ENCODE results near the gene CCNQ. TPM values are rescaled to one million over a fixed set of nuclear protein-coding genes. Genes with fewer than 3 reads are reported as not detected.

The CCNQ gene
- total and polyA plus RNA-seq, 4 donors, result 8.9 to 14.7 (median 9.8) TPM

- no peak for DNase-seq (ENCODE audit: low spot score)
- TF ChIP-seq YY1 (IDR thresholded peaks at IDR 0.05), result no peak
- TF ChIP-seq MAX (IDR thresholded peaks at IDR 0.05), result no peak
- TF ChIP-seq ATF3 (IDR thresholded peaks at IDR 0.05), result no peak
- TF ChIP-seq FOXA1 (IDR thresholded peaks at IDR 0.05), result no peak
- no peak for TF ChIP-seq HNF4G (IDR thresholded peaks at IDR 0.05)
- TF ChIP-seq EGR1 (IDR thresholded peaks at IDR 0.05; ENCODE audit: low read depth in 2 of 2), result no peak
- no peak for TF ChIP-seq RAD21 (IDR thresholded peaks at IDR 0.05)
- no peak for TF ChIP-seq SP1 (IDR thresholded peaks at IDR 0.05)
- TF ChIP-seq GABPA (IDR thresholded peaks at IDR 0.05 in 1 of 2, conservative IDR thresholded peaks at IDR 0.05 in 1 of 2), result no peak
- TF ChIP-seq REST (IDR thresholded peaks at IDR 0.05), result no peak
- no peak for TF ChIP-seq FOXA2 (IDR thresholded peaks at IDR 0.05)
- no peak for TF ChIP-seq RXRA (IDR thresholded peaks at IDR 0.05)
- TF ChIP-seq JUND (IDR thresholded peaks at IDR 0.05), result no peak
- TF ChIP-seq NR2F2 (IDR thresholded peaks at IDR 0.05), result no peak
- TF ChIP-seq, protein P1, sequence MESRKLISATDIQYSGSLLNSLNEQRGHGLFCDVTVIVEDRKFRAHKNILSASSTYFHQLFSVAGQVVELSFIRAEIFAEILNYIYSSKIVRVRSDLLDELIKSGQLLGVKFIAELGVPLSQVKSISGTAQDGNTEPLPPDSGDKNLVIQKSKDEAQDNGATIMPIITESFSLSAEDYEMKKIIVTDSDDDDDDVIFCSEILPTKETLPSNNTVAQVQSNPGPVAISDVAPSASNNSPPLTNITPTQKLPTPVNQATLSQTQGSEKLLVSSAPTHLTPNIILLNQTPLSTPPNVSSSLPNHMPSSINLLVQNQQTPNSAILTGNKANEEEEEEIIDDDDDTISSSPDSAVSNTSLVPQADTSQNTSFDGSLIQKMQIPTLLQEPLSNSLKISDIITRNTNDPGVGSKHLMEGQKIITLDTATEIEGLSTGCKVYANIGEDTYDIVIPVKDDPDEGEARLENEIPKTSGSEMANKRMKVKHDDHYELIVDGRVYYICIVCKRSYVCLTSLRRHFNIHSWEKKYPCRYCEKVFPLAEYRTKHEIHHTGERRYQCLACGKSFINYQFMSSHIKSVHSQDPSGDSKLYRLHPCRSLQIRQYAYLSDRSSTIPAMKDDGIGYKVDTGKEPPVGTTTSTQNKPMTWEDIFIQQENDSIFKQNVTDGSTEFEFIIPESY (IDR thresholded peaks at IDR 0.05), result no peak
- no peak for TF ChIP-seq CTCF (IDR thresholded peaks at IDR 0.05; ENCODE audit: low read depth, low read length, missing input control)
- TF ChIP-seq TAF1 (conservative IDR thresholded peaks at IDR 0.05), result no peak
- peaks cover 0 to 18% (median 10%) of the 10 kb centered on the region in 4 donors for H3K4me1 ChIP-seq (ENCODE audit: control insufficient read depth in 4 of 4, insufficient read depth in 4 of 4, low read length in 3 of 4)
- H3K36me3 ChIP-seq (ENCODE audit: control insufficient read depth in 4 of 4, insufficient read depth in 3 of 4, low read depth in 1 of 4, low read length in 3 of 4), result no peaks in the 10 kb centered on the region
- no peak overlapping the region for H3K9ac ChIP-seq (ENCODE audit: low read depth in 1 of 2, low read length in 2 of 2)
- WGBS, result 96% methylated on average over 17 of the region's 17 CpGs
- no peak overlapping the region for H3K4me3 ChIP-seq (ENCODE audit: low read depth in 1 of 3, low read length in 3 of 3)
- H3K27ac ChIP-seq (ENCODE audit: low read depth in 1 of 2, low read length in 2 of 2), result no peak overlapping the region
- H3K9me3 ChIP-seq (ENCODE audit: control insufficient read depth in 4 of 4, low read length in 3 of 4), result no peaks in the 10 kb centered on the region
- no peaks in the 10 kb centered on the region for H3K27me3 ChIP-seq (ENCODE audit: control insufficient read depth in 4 of 4, insufficient read depth in 4 of 4, low read length in 3 of 4)
Observed at GRCh38 chrX:153603131-153603656, 4.3 kb upstream of the CCNQ start.

All from liver (tissue), 9 donors.